A673 (cell line): ENCODE results near the gene FREM1.

Source experiments
- EZH2 ChIP-seq: fragments of 200-600 bp; sonication (generic); IDR thresholded peaks from 2 replicates; pipeline ENCODE4 v1.6.1; 2017; ENCODE audit warnings: borderline replicate concordance, low read depth, mild to moderate bottlenecking, mixed read lengths, antibody characterized with exemption, low read length; ENCODE audit not compliant: poor library complexity, severe bottlenecking
- TF ChIP-seq, protein P1 (sequence below): fragments of 300-800, 200-600 bp; sonication (generic); conservative IDR thresholded peaks from 2 replicates; pipeline ENCODE4 v1.5.1; 2017; ENCODE audit warnings: low read depth, mild to moderate bottlenecking, antibody characterized with exemption, low read length, moderate library complexity, mixed read lengths

DNA sequence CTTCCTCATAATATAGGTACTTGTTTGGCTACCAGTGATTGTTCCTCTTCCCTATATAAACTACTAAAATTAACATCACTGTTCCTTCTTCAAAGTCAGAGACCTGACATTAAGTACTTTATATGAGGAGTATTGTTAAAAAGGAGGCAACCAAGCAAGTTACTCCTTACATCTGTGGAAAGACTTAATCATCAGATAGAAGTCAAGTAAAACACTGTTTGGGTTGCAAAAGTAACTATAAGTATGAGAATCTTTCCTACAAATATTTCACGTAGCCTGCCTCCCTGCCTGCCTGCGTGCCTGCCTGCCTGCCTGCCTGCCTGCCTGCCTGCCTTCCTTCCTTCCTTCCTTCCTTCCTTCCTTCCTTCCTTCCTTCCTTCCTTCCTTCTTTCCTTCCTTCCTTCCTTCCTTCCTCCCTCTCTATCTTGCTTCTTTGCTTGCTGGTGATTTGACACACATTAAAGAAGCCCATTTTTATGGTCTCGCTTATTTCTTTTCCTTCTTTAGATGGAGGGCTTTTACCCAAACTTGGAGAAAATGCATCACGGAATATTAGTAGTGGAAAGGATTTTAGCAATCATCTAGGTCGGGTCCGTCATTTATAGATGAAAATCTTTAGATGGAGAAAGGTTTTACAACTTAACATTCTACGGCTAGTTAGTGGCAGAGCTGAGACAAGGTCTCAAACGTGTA lies 190.9 kb downstream of the FREM1 start:
- TF ChIP-seq, protein P1, sequence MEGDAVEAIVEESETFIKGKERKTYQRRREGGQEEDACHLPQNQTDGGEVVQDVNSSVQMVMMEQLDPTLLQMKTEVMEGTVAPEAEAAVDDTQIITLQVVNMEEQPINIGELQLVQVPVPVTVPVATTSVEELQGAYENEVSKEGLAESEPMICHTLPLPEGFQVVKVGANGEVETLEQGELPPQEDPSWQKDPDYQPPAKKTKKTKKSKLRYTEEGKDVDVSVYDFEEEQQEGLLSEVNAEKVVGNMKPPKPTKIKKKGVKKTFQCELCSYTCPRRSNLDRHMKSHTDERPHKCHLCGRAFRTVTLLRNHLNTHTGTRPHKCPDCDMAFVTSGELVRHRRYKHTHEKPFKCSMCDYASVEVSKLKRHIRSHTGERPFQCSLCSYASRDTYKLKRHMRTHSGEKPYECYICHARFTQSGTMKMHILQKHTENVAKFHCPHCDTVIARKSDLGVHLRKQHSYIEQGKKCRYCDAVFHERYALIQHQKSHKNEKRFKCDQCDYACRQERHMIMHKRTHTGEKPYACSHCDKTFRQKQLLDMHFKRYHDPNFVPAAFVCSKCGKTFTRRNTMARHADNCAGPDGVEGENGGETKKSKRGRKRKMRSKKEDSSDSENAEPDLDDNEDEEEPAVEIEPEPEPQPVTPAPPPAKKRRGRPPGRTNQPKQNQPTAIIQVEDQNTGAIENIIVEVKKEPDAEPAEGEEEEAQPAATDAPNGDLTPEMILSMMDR = no peak
- no peak for TF ChIP-seq EZH2
